Type B pancreatic cell (in vitro differentiated cells): ENCODE data around the gene ATG5. TPM values are rescaled to one million over a fixed set of nuclear protein-coding genes. Genes with fewer than 3 reads are reported as not detected.

Source experiments
- DNase-seq: peaks from one replicate; pipeline ENCODE4 v3.0.0; 2021; ENCODE audit warnings: mixed read lengths; ENCODE audit not compliant: unreplicated experiment; ENCODE audit errors: extremely low spot score
- H3K27ac Mint-ChIP-seq: 2 replicates; pipeline ENCODE4 v1.8.0; 2021; ENCODE audit warnings: mild to moderate bottlenecking, mixed read lengths
- H3K27me3 Mint-ChIP-seq: 2 replicates; pipeline ENCODE4 v1.8.0; 2021; ENCODE audit warnings: mixed read lengths
- H3K36me3 Mint-ChIP-seq: 2 replicates; pipeline ENCODE4 v1.8.0; 2021; ENCODE audit warnings: mixed read lengths
- H3K4me1 Mint-ChIP-seq: one replicate; pipeline ENCODE4 v1.8.0; 2021; ENCODE audit warnings: mixed read lengths; ENCODE audit not compliant: unreplicated experiment
- H3K4me3 Mint-ChIP-seq: 2 replicates; pipeline ENCODE4 v1.8.0; 2021; ENCODE audit warnings: mild to moderate bottlenecking, mixed read lengths
- H3K9me3 Mint-ChIP-seq: 2 replicates; pipeline ENCODE4 v1.8.0; 2021; ENCODE audit warnings: mixed read lengths
- total RNA-seq: library from RNA; stranded (reverse); gene quantifications from 2 replicates; pipeline ENCODE4 v1.2.1, GENCODE V29; 2021; ENCODE audit warnings: low replicate concordance
- TF ChIP-seq, protein P1 (sequence below): fragments of 200-600 bp; sonication (generic); conservative IDR thresholded peaks from 2 replicates; pipeline ENCODE4 v1.5.0; 2021; ENCODE audit warnings: antibody characterized with exemption, mild to moderate bottlenecking

The ATG5 gene
- total RNA-seq, 1 donor from 2014 or later = 27.8 TPM

DNA sequence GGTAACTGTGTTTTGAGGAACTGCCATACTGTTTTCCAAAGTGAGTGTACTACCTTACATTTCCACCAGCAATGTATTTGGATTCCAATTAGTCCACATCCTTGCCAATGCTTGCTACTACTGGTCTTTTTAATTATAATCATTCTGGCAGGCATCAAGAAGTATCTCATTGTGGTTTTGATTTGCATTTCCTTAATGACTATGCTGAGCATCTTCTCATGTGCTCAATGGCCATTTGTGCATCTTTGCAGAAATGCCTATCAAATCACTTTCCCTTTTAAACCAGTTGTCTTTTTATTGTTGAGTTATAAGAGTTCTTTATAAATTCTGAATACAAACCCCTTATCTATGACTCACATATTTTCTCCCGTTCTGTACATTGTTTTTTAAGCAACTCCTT, 75.9 kb downstream of the ATG5 start:
- H3K4me3 Mint-ChIP-seq = no peak overlapping the region
- no peak for DNase-seq
- TF ChIP-seq, protein P1, sequence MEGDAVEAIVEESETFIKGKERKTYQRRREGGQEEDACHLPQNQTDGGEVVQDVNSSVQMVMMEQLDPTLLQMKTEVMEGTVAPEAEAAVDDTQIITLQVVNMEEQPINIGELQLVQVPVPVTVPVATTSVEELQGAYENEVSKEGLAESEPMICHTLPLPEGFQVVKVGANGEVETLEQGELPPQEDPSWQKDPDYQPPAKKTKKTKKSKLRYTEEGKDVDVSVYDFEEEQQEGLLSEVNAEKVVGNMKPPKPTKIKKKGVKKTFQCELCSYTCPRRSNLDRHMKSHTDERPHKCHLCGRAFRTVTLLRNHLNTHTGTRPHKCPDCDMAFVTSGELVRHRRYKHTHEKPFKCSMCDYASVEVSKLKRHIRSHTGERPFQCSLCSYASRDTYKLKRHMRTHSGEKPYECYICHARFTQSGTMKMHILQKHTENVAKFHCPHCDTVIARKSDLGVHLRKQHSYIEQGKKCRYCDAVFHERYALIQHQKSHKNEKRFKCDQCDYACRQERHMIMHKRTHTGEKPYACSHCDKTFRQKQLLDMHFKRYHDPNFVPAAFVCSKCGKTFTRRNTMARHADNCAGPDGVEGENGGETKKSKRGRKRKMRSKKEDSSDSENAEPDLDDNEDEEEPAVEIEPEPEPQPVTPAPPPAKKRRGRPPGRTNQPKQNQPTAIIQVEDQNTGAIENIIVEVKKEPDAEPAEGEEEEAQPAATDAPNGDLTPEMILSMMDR = no peak
- H3K4me1 Mint-ChIP-seq = peaks cover 23% of the 10 kb centered on the region
- peaks cover 8% of the 10 kb centered on the region for H3K36me3 Mint-ChIP-seq
- no peaks in the 10 kb centered on the region for H3K9me3 Mint-ChIP-seq
- H3K27me3 Mint-ChIP-seq = no peaks in the 10 kb centered on the region
- H3K27ac Mint-ChIP-seq = no peak overlapping the region

DNA sequence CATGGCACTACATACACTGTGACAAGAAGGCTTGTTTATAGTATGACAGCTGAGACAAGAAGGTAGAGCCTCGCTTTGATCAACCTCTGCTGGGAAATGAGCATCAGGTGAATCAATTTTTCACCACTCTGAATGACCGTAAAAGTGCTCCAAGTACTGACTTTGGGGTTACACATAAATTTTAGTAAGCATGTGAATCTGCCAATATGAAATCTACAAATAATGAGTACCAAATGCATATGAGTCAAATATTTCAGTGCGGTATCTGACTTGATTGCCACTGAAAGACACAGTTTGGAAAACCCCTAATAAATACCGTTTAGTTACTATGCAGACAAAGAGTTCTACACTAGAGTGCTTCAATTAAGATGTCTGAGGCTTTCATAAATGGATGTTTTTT, 77.8 kb downstream of the ATG5 start:
- H3K27ac Mint-ChIP-seq = no peak overlapping the region
- H3K9me3 Mint-ChIP-seq = no peaks in the 10 kb centered on the region
- H3K4me3 Mint-ChIP-seq = no peak overlapping the region
- H3K36me3 Mint-ChIP-seq = peaks cover 18% of the 10 kb centered on the region
- DNase-seq = no peak
- TF ChIP-seq, protein P1 = no peak
- no peaks in the 10 kb centered on the region for H3K27me3 Mint-ChIP-seq
- peaks cover 15% of the 10 kb centered on the region for H3K4me1 Mint-ChIP-seq

DNA sequence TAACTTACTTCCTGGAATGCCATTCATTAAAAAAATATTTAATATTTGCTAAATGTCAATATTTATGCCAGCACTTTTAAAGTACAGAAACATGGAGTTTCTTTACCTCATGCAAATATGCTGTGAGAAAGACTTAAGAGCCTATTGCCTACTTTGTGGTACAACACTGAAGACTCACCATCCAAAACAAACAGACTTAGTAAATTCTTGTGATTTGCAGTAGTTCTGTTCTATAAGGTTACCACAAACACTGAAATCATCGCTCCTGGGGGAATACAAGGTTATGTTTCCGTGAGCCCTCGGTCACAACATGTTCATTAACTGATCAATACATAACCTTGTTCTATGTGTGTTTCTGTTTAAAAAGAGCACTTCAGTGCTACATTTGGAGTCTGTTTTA, 78.3 kb downstream of the ATG5 start:
- no peak overlapping the region for H3K4me3 Mint-ChIP-seq
- no peak for DNase-seq
- H3K9me3 Mint-ChIP-seq = no peaks in the 10 kb centered on the region
- peaks cover 19% of the 10 kb centered on the region for H3K36me3 Mint-ChIP-seq
- H3K4me1 Mint-ChIP-seq = peaks cover 11% of the 10 kb centered on the region
- TF ChIP-seq, protein P1 = no peak
- no peaks in the 10 kb centered on the region for H3K27me3 Mint-ChIP-seq
- H3K27ac Mint-ChIP-seq = no peak overlapping the region

GRCh38 chr6:106244931-106245330, 80.6 kb downstream of the ATG5 start:
- H3K27ac Mint-ChIP-seq = no peak overlapping the region
- peaks cover 5% of the 10 kb centered on the region for H3K4me1 Mint-ChIP-seq
- H3K36me3 Mint-ChIP-seq = peaks cover 27% of the 10 kb centered on the region
- no peak overlapping the region for H3K4me3 Mint-ChIP-seq
- H3K9me3 Mint-ChIP-seq = no peaks in the 10 kb centered on the region
- TF ChIP-seq, protein P1 = no peak
- no peaks in the 10 kb centered on the region for H3K27me3 Mint-ChIP-seq
- no peak for DNase-seq

- no peak for DNase-seq
- no peaks in the 10 kb centered on the region for H3K9me3 Mint-ChIP-seq
- peaks cover 5% of the 10 kb centered on the region for H3K4me1 Mint-ChIP-seq
- TF ChIP-seq, protein P1 = no peak
- H3K36me3 Mint-ChIP-seq = peaks cover 27% of the 10 kb centered on the region
- H3K27me3 Mint-ChIP-seq = no peaks in the 10 kb centered on the region
- no peak overlapping the region for H3K4me3 Mint-ChIP-seq
- no peak overlapping the region for H3K27ac Mint-ChIP-seq
Observed at GRCh38 chr6:106244521-106244920, 81.0 kb downstream of the ATG5 start.

DNA sequence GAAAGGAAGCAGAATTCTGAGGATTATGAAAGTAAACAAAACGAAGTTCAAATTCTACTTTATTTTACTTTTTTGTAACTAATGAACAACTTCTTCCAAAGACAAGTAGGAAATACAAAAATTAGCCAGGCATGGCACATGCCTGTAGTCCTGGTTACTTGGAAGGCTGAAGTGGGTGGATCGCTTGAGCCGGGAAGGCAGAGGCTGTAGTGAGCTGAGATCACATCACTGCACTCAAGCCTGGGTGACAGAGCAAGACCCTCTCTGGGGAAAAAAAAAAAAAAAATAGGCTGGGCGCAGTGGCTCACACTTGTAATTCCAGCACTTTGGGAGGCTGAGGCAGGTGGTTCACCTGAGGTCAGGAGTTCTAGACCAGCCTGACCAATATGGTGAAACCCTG, 82.3 kb downstream of the ATG5 start:
- Mint-ChIP-seq H3K4me3 (no peak overlapping the region), H3K27me3 (no peaks in the 10 kb centered on the region), H3K27ac (no peak overlapping the region), H3K9me3 (no peaks in the 10 kb centered on the region), H3K36me3 (peaks cover 27% of the 10 kb centered on the region), H3K4me1 (peaks cover 5% of the 10 kb centered on the region)
- TF ChIP-seq, protein P1 = no peak
- no peak for DNase-seq
